ENCODE results near the gene OPA1. TPM values are rescaled to one million over a fixed set of nuclear protein-coding genes. Genes with fewer than 3 reads are reported as not detected.

OPA1 gene
- polyA plus RNA-seq, 1 donor (not counting 4 experiments of a cell fraction or from before 2014, with no cell fraction given), result 50.1 TPM

DNA sequence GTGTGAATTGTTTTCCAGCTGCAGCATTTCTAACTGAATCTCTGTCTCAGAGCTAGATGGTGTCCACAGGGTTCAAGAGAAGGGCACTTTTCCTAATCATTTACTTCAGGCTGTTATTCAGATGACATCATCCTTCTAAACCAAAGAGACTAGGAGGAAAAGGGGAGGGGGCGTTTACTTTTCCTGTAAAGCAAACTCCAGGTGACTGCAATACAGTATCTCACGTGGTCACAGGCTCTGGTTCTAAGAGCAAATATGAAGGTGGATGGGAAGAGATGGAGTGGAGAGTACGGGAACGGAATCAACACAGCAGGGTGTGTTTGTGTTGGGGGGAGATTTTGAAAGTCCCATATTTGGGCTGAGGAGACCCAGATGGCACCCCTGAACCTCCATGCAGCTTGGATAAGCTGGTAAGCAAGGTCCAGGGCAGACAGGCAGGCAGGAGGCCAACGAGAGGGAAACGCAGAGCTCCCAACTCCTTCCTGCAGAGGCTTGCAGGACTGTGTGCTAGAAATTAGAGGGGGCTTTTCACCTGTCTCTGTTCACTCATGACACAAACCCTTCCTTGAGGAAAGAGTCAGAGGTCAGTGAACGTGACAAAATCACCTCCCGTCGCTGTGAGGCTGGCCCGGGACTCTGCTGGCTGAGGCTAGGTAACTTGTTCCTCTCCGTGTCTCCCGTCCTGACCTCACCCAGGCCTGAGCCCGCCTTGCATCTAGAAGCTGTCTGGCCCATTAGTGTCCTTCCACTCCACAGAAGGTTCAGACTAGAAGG is 151.2 kb downstream of the OPA1 start:
- no peak for DNase-seq (ENCODE audit: low read depth, low spot score)
- no peak overlapping the region for H3K9ac ChIP-seq (ENCODE audit: control insufficient read depth, extremely low read depth, insufficient read depth, low read length)
- dilution Hi-C loops (cut with MboI; ENCODE audit: extremely low pct_ligation_motif_present, low sequenced_read_pairs), result no loop called here
- no peaks in the 10 kb centered on the region for H3K36me3 ChIP-seq (ENCODE audit: control insufficient read depth in 2 of 2, extremely low read depth in 1 of 2, insufficient read depth in 2 of 2, low read length in 2 of 2)
- no peak overlapping the region for H2AFZ ChIP-seq (ENCODE audit: control insufficient read depth, low read length)
- H3K4me1 ChIP-seq (ENCODE audit: control insufficient read depth, extremely low read depth, insufficient read depth, low read length), result no peaks in the 10 kb centered on the region
- peaks cover 9% of the 10 kb centered on the region for H3K27me3 ChIP-seq (ENCODE audit: control insufficient read depth, extremely low read depth, insufficient read depth, low read length)
- H3K79me2 ChIP-seq (ENCODE audit: control insufficient read depth, insufficient read depth, low read length), result no peaks in the 10 kb centered on the region
- no peak overlapping the region for H3K4me2 ChIP-seq (ENCODE audit: control insufficient read depth, extremely low read depth, insufficient read depth, low read depth, low read length)
- no peaks in the 10 kb centered on the region for H3K9me3 ChIP-seq (ENCODE audit: control insufficient read depth, low read depth, low read length)
- H3K9me1 ChIP-seq (ENCODE audit: control insufficient read depth, extremely low read depth, insufficient read depth, low read length), result no peaks in the 10 kb centered on the region
- H4K20me1 ChIP-seq (ENCODE audit: control insufficient read depth, extremely low read depth, insufficient read depth, low read length), result no peaks in the 10 kb centered on the region
- no peak overlapping the region for H3K4me3 ChIP-seq (ENCODE audit: control insufficient read depth in 2 of 3, extremely low read depth in 1 of 3, insufficient read depth in 2 of 3, low read depth in 1 of 3, low read length in 3 of 3)
- TF ChIP-seq, protein P1, sequence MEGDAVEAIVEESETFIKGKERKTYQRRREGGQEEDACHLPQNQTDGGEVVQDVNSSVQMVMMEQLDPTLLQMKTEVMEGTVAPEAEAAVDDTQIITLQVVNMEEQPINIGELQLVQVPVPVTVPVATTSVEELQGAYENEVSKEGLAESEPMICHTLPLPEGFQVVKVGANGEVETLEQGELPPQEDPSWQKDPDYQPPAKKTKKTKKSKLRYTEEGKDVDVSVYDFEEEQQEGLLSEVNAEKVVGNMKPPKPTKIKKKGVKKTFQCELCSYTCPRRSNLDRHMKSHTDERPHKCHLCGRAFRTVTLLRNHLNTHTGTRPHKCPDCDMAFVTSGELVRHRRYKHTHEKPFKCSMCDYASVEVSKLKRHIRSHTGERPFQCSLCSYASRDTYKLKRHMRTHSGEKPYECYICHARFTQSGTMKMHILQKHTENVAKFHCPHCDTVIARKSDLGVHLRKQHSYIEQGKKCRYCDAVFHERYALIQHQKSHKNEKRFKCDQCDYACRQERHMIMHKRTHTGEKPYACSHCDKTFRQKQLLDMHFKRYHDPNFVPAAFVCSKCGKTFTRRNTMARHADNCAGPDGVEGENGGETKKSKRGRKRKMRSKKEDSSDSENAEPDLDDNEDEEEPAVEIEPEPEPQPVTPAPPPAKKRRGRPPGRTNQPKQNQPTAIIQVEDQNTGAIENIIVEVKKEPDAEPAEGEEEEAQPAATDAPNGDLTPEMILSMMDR (optimal IDR thresholded peaks at IDR 0.05 in 1 of 3, IDR thresholded peaks at IDR 0.05 in 1 of 3, conservative IDR thresholded peaks at IDR 0.05 in 1 of 3; ENCODE audit: extremely low read depth in 1 of 3, insufficient read depth in 2 of 3, low read length in 3 of 3), result no peak
- TF ChIP-seq EZH2 (IDR thresholded peaks at IDR 0.05; ENCODE audit: low read length), result no peak
- no peak overlapping the region for H3K27ac ChIP-seq (ENCODE audit: control insufficient read depth, insufficient read depth, low read length)
- no peak for FAIRE-seq

DNA sequence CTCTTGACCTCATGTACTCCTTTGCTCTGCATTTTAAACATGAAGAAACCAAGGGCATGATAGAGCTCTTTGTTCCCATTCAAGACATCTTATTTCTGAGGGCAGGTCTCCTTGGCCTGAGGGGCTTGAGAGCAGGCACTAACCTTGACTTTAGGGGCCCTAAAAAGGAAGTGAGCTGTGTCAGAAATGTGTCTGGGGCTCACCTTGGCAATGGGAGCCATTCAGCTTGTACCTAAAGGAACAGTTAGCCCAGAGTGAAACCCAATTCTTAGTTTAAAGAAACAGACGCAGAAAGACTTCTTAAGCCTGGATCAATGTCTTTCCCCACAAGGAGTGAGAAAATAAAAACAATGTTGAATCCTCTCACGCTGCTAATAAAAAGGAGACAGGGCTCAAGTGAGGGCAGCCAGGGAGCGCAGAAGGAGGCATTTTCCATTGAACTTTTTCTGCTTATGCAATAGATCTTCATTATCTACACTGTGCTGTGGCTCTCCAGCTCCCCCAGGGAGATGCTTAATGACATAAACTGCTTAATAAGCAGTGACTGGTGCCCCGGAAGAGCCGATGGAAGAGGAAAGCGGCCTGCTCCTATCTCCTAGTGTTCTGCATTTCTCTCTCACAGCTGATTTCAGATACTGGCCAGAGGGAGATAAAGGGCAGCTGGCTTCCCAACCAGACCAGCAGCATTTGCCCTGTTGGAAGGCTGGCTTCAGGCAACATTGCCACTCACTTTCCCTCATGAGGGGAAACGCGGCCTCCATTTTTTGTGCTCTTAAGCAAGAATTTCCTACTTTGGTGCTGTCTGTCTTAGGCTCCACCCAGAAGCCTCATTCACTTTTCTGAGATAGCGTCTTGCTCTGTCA is 152.0 kb downstream of the OPA1 start:
- H3K4me2 ChIP-seq (ENCODE audit: control insufficient read depth, extremely low read depth, insufficient read depth, low read depth, low read length), result no peak overlapping the region
- no peak for FAIRE-seq
- dilution Hi-C loops (cut with MboI; ENCODE audit: extremely low pct_ligation_motif_present, low sequenced_read_pairs), result no loop called here

More for the DNA sequence above, 152.0 kb downstream of the OPA1 start:
- Histone ChIP-seq H4K20me1 (ENCODE audit: control insufficient read depth, extremely low read depth, insufficient read depth, low read length) (no peaks in the 10 kb centered on the region), H3K9ac (ENCODE audit: control insufficient read depth, extremely low read depth, insufficient read depth, low read length) (no peak overlapping the region), H3K27ac (ENCODE audit: control insufficient read depth, insufficient read depth, low read length) (no peak overlapping the region), H3K4me3 (ENCODE audit: control insufficient read depth in 2 of 3, extremely low read depth in 1 of 3, insufficient read depth in 2 of 3, low read depth in 1 of 3, low read length in 3 of 3) (no peak overlapping the region), H2AFZ (ENCODE audit: control insufficient read depth, low read length) (no peak overlapping the region), H3K27me3 (ENCODE audit: control insufficient read depth, extremely low read depth, insufficient read depth, low read length) (peaks cover 11% of the 10 kb centered on the region), H3K9me1 (ENCODE audit: control insufficient read depth, extremely low read depth, insufficient read depth, low read length) (no peaks in the 10 kb centered on the region), H3K9me3 (ENCODE audit: control insufficient read depth, low read depth, low read length) (no peaks in the 10 kb centered on the region), H3K79me2 (ENCODE audit: control insufficient read depth, insufficient read depth, low read length) (no peaks in the 10 kb centered on the region), H3K36me3 (ENCODE audit: control insufficient read depth in 2 of 2, extremely low read depth in 1 of 2, insufficient read depth in 2 of 2, low read length in 2 of 2) (no peaks in the 10 kb centered on the region), H3K4me1 (ENCODE audit: control insufficient read depth, extremely low read depth, insufficient read depth, low read length) (no peaks in the 10 kb centered on the region)
- no peak for DNase-seq (ENCODE audit: low read depth, low spot score)
- no peak for TF ChIP-seq EZH2 (IDR thresholded peaks at IDR 0.05; ENCODE audit: low read length)
- TF ChIP-seq, protein P1 (optimal IDR thresholded peaks at IDR 0.05 in 1 of 3, IDR thresholded peaks at IDR 0.05 in 1 of 3, conservative IDR thresholded peaks at IDR 0.05 in 1 of 3; ENCODE audit: extremely low read depth in 1 of 3, insufficient read depth in 2 of 3, low read length in 3 of 3), result no peak
